Natural killer cell treated with Interleukin-12 subunit alpha and Interleukin-12 subunit beta and Interleukin-15 and Interleukin-18, amount 100 ng/mL, for 72 hours (primary cell): ENCODE data around the gene ACER3. TPM values are rescaled to one million over a fixed set of nuclear protein-coding genes. Genes with fewer than 3 reads are reported as not detected.

Experiments
- ATAC-seq, 2 donors: fragments of 150-1000 bp; cut with Tn5 transposase in 1 of 2; sonication (Bioruptor Pico), chemical (Tn5 transposase) in 1 of 2; 2 replicates each; pipeline ENCODE4 v1.10.0; 2021
- DNase-seq: peaks from one replicate; pipeline ENCODE4 v3.0.0; 2022; ENCODE audit warnings: low spot score
- H3K27ac Mint-ChIP-seq, 2 donors: 1 replicate in 1 of 2; 2 replicates in 1 of 2; pipeline ENCODE4 v1.8.0; 2022; ENCODE audit warnings: mixed read lengths in 2 of 2, mild to moderate bottlenecking in 1 of 2, moderate library complexity in 1 of 2
- H3K27me3 Mint-ChIP-seq, 2 donors: 1 replicate in 1 of 2; 2 replicates in 1 of 2; pipeline ENCODE4 v1.8.0; 2022; ENCODE audit warnings: mixed read lengths in 2 of 2
- H3K36me3 Mint-ChIP-seq: one replicate; pipeline ENCODE4 v1.8.0; 2022; ENCODE audit warnings: mixed read lengths
- H3K4me1 Mint-ChIP-seq, 2 donors: 1 replicate in 1 of 2; 2 replicates in 1 of 2; pipeline ENCODE4 v1.8.0; 2022; ENCODE audit warnings: low read depth in 2 of 2, mixed read lengths in 2 of 2, mild to moderate bottlenecking in 1 of 2
- H3K4me3 Mint-ChIP-seq: one replicate; pipeline ENCODE4 v1.8.0; 2022; ENCODE audit warnings: mixed read lengths
- H3K9me3 Mint-ChIP-seq: 2 replicates; pipeline ENCODE4 v1.8.0; 2022; ENCODE audit warnings: mixed read lengths
- total RNA-seq, 2 donors: library from RNA; stranded (reverse); gene quantifications; one replicate each; pipeline ENCODE4 v1.2.3, GENCODE V29; 2022

The ACER3 gene
- total RNA-seq, 2 donors from 2014 or later: 16.3 to 16.8 TPM

GRCh38 chr11:77024745-77025144 lies 164.0 kb downstream of the ACER3 start:
- Mint-ChIP-seq H3K27ac (no peak overlapping the region), H3K36me3 (no peaks in the 10 kb centered on the region)
- no peak for ATAC-seq

DNA sequence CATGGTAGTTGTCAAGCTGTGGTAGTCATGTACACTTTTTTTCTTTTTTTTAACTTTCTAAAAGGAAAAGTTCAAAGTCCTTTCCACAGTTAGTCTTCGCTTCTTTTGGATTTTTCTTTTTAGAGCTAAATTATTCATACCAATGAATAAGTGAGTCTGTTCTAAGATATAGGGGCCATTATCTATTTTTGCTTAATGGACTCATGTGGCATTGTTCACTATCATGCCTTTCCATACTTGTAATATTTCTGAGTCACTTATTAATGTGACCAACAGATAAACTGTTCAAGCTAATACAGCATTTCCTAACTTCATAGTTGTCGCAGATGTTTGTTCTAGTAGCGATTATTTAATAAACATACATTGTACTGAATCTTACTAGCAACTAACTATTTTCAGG lies 165.5 kb downstream of the ACER3 start:
- Mint-ChIP-seq H3K9me3 (no peaks in the 10 kb centered on the region), H3K4me3 (no peak overlapping the region), H3K36me3 (no peaks in the 10 kb centered on the region)

More at GRCh38 chr11:77024745-77025144, 164.0 kb downstream of the ACER3 start:
- Mint-ChIP-seq H3K9me3 (no peaks in the 10 kb centered on the region), H3K4me3 (no peak overlapping the region), H3K27me3 (peaks cover 11 to 12% of the 10 kb centered on the region in 2 donors), H3K4me1 (no peaks in the 10 kb centered on the region)
- no peak for DNase-seq

DNA sequence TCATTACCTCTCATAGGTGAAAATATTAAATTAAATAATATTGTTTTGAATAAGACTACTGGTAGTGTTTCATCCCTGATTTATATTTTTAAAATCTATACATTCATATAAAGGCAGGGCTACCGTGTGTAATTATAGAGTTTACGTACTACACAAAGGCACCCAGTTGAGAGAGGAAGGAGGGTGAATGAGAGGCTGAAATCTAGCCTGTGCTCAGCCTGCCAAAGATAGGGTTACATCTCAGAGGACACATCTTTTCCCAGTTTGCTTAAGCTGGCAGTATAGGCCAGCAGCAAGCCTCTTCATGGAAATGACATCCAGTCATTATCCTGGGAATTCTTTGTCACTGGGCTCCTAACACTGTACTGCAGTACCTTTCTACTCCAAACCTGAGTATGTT lies 166.0 kb downstream of the ACER3 start:
- Mint-ChIP-seq H3K4me1 (no peaks in the 10 kb centered on the region), H3K9me3 (no peaks in the 10 kb centered on the region), H3K27ac (no peak overlapping the region), H3K4me3 (no peak overlapping the region), H3K36me3 (no peaks in the 10 kb centered on the region), H3K27me3 (peaks cover 25 to 28% of the 10 kb centered on the region in 2 donors)
- DNase-seq (no peak), ATAC-seq (no peak)

More for the DNA sequence above, 165.5 kb downstream of the ACER3 start:
- Mint-ChIP-seq H3K27ac (no peak overlapping the region), H3K27me3 (peaks cover 24 to 25% of the 10 kb centered on the region in 2 donors), H3K4me1 (no peaks in the 10 kb centered on the region)
- DNase-seq (no peak), ATAC-seq (no peak)

DNA sequence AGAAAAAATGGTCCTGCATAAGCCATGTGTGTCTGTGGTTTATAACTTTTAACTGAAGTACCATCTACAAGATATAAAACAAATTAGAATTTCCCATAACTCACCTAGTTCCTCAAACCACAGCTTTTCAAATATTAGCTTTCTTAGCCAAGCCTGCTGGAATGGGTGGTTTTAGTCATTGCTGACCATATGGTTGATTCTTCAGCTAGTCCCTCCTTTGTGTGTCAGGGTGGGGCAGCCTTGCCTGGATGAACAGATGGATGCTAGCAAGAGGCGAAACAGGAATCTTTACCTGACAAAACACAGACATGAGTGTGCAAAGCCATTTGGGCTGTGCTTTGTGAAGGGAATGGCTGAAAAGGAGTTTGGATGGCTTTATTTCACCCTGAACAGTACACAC lies 166.6 kb downstream of the ACER3 start:
- no peak for ATAC-seq
- no peak overlapping the region for H3K27ac Mint-ChIP-seq
- H3K9me3 Mint-ChIP-seq: no peaks in the 10 kb centered on the region
- no peaks in the 10 kb centered on the region for H3K4me1 Mint-ChIP-seq
- H3K4me3 Mint-ChIP-seq: no peak overlapping the region
- peaks cover 25 to 28% of the 10 kb centered on the region in 2 donors for H3K27me3 Mint-ChIP-seq
- no peaks in the 10 kb centered on the region for H3K36me3 Mint-ChIP-seq
- no peak for DNase-seq

DNA sequence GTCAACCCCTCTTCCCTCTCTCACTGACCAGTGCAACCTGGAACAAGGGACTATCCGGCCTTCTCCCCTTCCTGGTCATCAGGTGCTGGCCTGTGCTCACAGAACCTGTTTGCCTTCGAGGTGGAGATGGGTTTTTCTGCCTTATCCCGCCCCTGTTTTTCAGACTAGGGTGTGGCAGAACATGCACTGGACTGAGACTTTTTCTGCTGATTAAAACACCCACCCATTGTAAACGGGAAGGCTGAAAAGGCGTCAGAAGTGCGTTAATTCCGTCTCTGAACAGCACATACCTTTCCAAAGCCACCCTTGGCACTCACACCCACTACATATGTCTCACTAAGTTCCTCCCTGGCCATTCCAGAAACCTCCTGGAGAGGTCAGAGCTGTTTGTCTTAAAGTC lies 169.1 kb downstream of the ACER3 start:
- Mint-ChIP-seq H3K27ac (no peak overlapping the region), H3K4me1 (no peaks in the 10 kb centered on the region), H3K4me3 (no peak overlapping the region), H3K27me3 (peaks cover 25 to 28% of the 10 kb centered on the region in 2 donors), H3K36me3 (no peaks in the 10 kb centered on the region), H3K9me3 (no peaks in the 10 kb centered on the region)
- ATAC-seq (no peak), DNase-seq (no peak)

- ATAC-seq: peak in 1 of 2 donors; percentile 48
- H3K36me3 Mint-ChIP-seq: no peaks in the 10 kb centered on the region
- H3K4me1 Mint-ChIP-seq: no peaks in the 10 kb centered on the region
- H3K27me3 Mint-ChIP-seq: peaks cover 25 to 35% of the 10 kb centered on the region in 2 donors
- no peak for DNase-seq
- no peaks in the 10 kb centered on the region for H3K9me3 Mint-ChIP-seq
- no peak overlapping the region for H3K27ac Mint-ChIP-seq
- no peak overlapping the region for H3K4me3 Mint-ChIP-seq
Observed at GRCh38 chr11:77030834-77031414, 170.2 kb downstream of the ACER3 start.

DNA sequence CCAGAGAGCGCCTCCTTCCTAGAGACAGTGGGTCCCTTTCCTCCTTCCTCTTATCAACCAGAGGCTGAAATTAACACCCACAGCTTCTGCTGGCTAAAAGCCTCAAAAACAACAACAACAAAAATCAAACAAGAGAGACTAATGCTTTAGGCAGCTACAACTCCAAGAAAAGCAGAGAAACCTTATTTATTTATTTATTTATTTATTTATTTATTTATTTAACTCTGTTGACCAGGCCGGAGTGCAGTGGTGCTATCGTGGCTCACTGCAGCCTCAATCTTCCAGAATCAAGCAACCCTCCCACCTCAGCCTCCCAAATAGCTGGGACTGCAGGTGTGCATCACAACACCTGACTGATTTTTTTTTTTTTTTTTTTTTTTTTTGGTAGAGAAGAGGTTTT lies 170.9 kb downstream of the ACER3 start:
- Mint-ChIP-seq H3K9me3 (no peaks in the 10 kb centered on the region), H3K27ac (no peak overlapping the region), H3K27me3 (peaks cover 25 to 42% of the 10 kb centered on the region in 2 donors), H3K4me3 (no peak overlapping the region), H3K36me3 (no peaks in the 10 kb centered on the region), H3K4me1 (no peaks in the 10 kb centered on the region)
- no peak for ATAC-seq
- no peak for DNase-seq

GRCh38 chr11:77035039-77035438 lies 174.3 kb downstream of the ACER3 start:
- Mint-ChIP-seq H3K4me3 (no peak overlapping the region), H3K36me3 (no peaks in the 10 kb centered on the region), H3K27ac (no peak overlapping the region), H3K9me3 (no peaks in the 10 kb centered on the region), H3K27me3 (peaks cover 33 to 52% of the 10 kb centered on the region in 2 donors), H3K4me1 (peaks cover 7 to 9% of the 10 kb centered on the region in 2 donors)
- no peak for DNase-seq
- no peak for ATAC-seq

GRCh38 chr11:77035580-77035979 lies 174.9 kb downstream of the ACER3 start:
- Mint-ChIP-seq H3K4me1 (peaks cover 7 to 9% of the 10 kb centered on the region in 2 donors), H3K27ac (no peak overlapping the region), H3K27me3 (peaks cover 31 to 47% of the 10 kb centered on the region in 2 donors), H3K36me3 (no peaks in the 10 kb centered on the region), H3K9me3 (no peaks in the 10 kb centered on the region), H3K4me3 (no peak overlapping the region)
- no peak for ATAC-seq
- DNase-seq: no peak

DNA sequence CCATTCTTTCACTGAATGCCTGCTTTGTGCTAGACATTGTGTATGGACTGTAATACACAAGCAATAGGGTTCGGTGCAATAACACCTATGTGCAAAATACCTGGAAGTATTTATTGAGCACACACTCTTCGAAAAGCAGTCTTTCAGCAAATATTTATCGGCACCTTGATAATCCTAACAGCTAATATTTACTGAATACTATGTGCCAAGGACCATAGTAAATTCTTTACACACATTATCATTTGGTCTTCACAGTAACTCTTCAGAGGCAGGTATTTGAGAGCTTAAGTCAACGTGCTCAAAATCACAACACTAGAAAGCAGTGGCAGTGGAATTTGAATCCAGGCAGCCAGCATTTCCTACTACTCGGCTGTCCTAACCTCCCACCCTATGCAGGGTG lies 175.7 kb downstream of the ACER3 start:
- no peak overlapping the region for H3K27ac Mint-ChIP-seq
- H3K9me3 Mint-ChIP-seq: no peaks in the 10 kb centered on the region
- DNase-seq (no peak), ATAC-seq (no peak)
- H3K27me3 Mint-ChIP-seq: peaks cover 29 to 39% of the 10 kb centered on the region in 2 donors
- H3K36me3 Mint-ChIP-seq: no peaks in the 10 kb centered on the region
- peaks cover 7 to 9% of the 10 kb centered on the region in 2 donors for H3K4me1 Mint-ChIP-seq
- H3K4me3 Mint-ChIP-seq: no peak overlapping the region

- peaks cover 31 to 37% of the 10 kb centered on the region in 2 donors for H3K27me3 Mint-ChIP-seq
- peaks cover 7 to 9% of the 10 kb centered on the region in 2 donors for H3K4me1 Mint-ChIP-seq
- no peaks in the 10 kb centered on the region for H3K9me3 Mint-ChIP-seq
- H3K27ac Mint-ChIP-seq: no peak overlapping the region
- ATAC-seq (no peak), DNase-seq (no peak)
- no peaks in the 10 kb centered on the region for H3K36me3 Mint-ChIP-seq
- H3K4me3 Mint-ChIP-seq: no peak overlapping the region
Observed at GRCh38 chr11:77037057-77037456, 176.3 kb downstream of the ACER3 start.

DNA sequence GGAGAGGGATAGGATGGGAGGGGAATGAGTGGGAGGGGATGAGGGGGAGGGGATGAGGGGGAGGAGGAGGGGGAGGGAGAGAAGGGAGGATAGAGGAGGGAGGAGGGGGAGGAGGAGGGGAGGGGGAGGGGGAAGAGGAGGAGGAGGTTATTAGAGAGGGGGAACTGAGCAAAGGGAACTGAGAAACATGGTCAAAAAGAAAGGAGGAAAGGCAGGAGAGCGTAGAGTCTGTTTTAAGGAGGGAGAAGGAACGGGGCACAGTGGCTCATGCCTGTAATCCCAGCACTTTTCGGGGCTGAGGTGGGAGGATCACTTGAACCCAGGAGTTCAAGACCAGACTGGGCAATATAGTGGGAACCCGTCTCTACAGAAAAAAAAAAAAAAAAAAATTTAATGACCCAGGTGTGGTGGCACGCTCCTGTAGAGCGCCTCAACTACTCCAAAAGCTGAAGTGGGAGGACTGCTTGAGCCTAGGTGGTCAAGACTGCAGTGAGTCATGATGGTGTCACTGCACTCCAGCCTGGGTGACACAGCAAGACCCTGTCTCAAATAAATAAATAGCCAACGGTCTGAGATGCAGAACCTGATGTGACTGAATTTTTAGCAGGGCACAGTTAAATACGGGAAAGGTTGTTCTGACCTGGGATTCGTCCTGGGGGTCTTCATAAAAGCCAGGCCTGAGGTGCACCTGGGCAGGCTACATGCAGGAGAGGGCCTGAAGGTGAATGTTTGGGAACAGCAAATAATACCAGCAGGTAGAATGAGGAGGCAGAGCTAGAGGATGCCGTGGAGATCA lies 177.5 kb downstream of the ACER3 start:
- Mint-ChIP-seq H3K27me3 (peaks cover 38 to 44% of the 10 kb centered on the region in 2 donors), H3K4me3 (no peak overlapping the region), H3K9me3 (no peaks in the 10 kb centered on the region), H3K4me1 (peaks cover 7 to 9% of the 10 kb centered on the region in 2 donors), H3K36me3 (no peaks in the 10 kb centered on the region), H3K27ac (no peak overlapping the region)
- DNase-seq: no peak
- no peak for ATAC-seq

- Mint-ChIP-seq H3K27ac (no peak overlapping the region), H3K4me1 (peaks cover 7 to 9% of the 10 kb centered on the region in 2 donors), H3K9me3 (no peaks in the 10 kb centered on the region), H3K36me3 (no peaks in the 10 kb centered on the region), H3K4me3 (peak overlapping the region; percentile 65), H3K27me3 (peaks cover 40 to 44% of the 10 kb centered on the region in 2 donors)
- ATAC-seq (no peak), DNase-seq (no peak)
Observed at GRCh38 chr11:77038825-77039326, 178.2 kb downstream of the ACER3 start.
